HepG2 (cell line): ENCODE results near the gene BTNL3.

Source experiments
- CTCF ChIP-seq: sonication (generic); formaldehyde crosslinking; IDR thresholded peaks from 2 replicates; pipeline ENCODE4 v1.5.0; 2020; ENCODE audit warnings: mild to moderate bottlenecking, missing genetic modification reagents, moderate library complexity
- ELF4 ChIP-seq: sonication (generic); formaldehyde crosslinking; IDR thresholded peaks from 2 replicates; pipeline ENCODE4 v1.5.0; 2020; ENCODE audit warnings: missing genetic modification reagents, mild to moderate bottlenecking, moderate library complexity, borderline replicate concordance
- ESRRA ChIP-seq: sonication (generic); formaldehyde crosslinking; IDR thresholded peaks from 2 replicates; pipeline ENCODE4 v1.5.1; 2020; ENCODE audit warnings: mild to moderate bottlenecking, low read depth, missing genetic modification reagents
- FOSL2 ChIP-seq: sonication (generic); formaldehyde crosslinking; IDR thresholded peaks from 2 replicates; pipeline ENCODE4 v1.4.0; 2020; ENCODE audit warnings: missing genetic modification reagents
- JUND ChIP-seq: sonication (generic); formaldehyde crosslinking; IDR thresholded peaks from 2 replicates; pipeline ENCODE4 v1.8.0; 2022; ENCODE audit warnings: mild to moderate bottlenecking, missing genetic modification reagents
- MTF1 ChIP-seq: sonication (generic); formaldehyde crosslinking; IDR thresholded peaks from 2 replicates; pipeline ENCODE4 v1.5.0; 2020; ENCODE audit warnings: missing genetic modification reagents
- RNF2 ChIP-seq: fragments of 450-650 bp; conservative IDR thresholded peaks from 2 replicates; pipeline ENCODE4 v1.6.1; 2016; ENCODE audit warnings: low read depth
- ZNF615 ChIP-seq: sonication (generic); formaldehyde crosslinking; IDR thresholded peaks from 2 replicates; pipeline ENCODE4 v1.5.0; 2020; ENCODE audit warnings: mild to moderate bottlenecking, missing genetic modification reagents, borderline replicate concordance
- ZNF646 ChIP-seq: sonication (generic); formaldehyde crosslinking; IDR thresholded peaks from 2 replicates; pipeline ENCODE4 v1.9.0; 2021; ENCODE audit warnings: mild to moderate bottlenecking, missing genetic modification reagents
- ZNF775 ChIP-seq: sonication (generic); formaldehyde crosslinking; IDR thresholded peaks from 2 replicates; pipeline ENCODE4 v1.4.0; 2020; ENCODE audit warnings: missing genetic modification reagents, mild to moderate bottlenecking, moderate library complexity, borderline replicate concordance
- TF ChIP-seq, protein P1 (sequence below): sonication (generic); formaldehyde crosslinking; IDR thresholded peaks from 2 replicates; pipeline ENCODE4 v1.9.0; 2021; ENCODE audit warnings: missing genetic modification reagents, mild to moderate bottlenecking, borderline replicate concordance
- TF ChIP-seq, protein P2 (sequence below): sonication (generic); formaldehyde crosslinking; IDR thresholded peaks from 2 replicates; pipeline ENCODE4 v1.4.0; 2020; ENCODE audit warnings: missing genetic modification reagents

DNA sequence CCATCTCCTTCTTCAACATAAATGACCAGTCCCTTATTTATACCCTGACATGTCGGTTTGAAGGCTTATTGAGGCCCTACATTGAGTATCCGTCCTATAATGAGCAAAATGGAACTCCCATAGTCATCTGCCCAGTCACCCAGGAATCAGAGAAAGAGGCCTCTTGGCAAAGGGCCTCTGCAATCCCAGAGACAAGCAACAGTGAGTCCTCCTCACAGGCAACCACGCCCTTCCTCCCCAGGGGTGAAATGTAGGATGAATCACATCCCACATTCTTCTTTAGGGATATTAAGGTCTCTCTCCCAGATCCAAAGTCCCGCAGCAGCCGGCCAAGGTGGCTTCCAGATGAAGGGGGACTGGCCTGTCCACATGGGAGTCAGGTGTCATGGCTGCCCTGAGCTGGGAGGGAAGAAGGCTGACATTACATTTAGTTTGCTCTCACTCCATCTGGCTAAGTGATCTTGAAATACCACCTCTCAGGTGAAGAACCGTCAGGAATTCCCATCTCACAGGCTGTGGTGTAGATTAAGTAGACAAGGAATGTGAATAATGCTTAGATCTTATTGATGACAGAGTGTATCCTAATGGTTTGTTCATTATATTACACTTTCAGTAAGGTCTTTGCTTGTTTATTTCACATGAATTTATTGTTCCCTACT lies 38.2 kb upstream of the BTNL3 start:
- TF ChIP-seq, protein P1, sequence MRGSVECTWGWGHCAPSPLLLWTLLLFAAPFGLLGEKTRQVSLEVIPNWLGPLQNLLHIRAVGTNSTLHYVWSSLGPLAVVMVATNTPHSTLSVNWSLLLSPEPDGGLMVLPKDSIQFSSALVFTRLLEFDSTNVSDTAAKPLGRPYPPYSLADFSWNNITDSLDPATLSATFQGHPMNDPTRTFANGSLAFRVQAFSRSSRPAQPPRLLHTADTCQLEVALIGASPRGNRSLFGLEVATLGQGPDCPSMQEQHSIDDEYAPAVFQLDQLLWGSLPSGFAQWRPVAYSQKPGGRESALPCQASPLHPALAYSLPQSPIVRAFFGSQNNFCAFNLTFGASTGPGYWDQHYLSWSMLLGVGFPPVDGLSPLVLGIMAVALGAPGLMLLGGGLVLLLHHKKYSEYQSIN (CRISPR knock-in tag), result no peak
- TF ChIP-seq ZNF646 (CRISPR knock-in tag) (no peak), JUND (no peak), RNF2 (no peak), ESRRA (CRISPR knock-in tag) (no peak), ZNF615 (CRISPR knock-in tag) (no peak), FOSL2 (CRISPR knock-in tag) (no peak), ZNF775 (CRISPR knock-in tag) (no peak), MTF1 (CRISPR knock-in tag) (no peak), ELF4 (no peak), CTCF (no peak)
- TF ChIP-seq, protein P2, sequence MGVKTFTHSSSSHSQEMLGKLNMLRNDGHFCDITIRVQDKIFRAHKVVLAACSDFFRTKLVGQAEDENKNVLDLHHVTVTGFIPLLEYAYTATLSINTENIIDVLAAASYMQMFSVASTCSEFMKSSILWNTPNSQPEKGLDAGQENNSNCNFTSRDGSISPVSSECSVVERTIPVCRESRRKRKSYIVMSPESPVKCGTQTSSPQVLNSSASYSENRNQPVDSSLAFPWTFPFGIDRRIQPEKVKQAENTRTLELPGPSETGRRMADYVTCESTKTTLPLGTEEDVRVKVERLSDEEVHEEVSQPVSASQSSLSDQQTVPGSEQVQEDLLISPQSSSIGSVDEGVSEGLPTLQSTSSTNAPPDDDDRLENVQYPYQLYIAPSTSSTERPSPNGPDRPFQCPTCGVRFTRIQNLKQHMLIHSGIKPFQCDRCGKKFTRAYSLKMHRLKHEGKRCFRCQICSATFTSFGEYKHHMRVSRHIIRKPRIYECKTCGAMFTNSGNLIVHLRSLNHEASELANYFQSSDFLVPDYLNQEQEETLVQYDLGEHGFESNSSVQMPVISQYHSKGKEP (CRISPR knock-in tag), result no peak
